ENCODE measurements around the gene SPOCK2.

Gene SPOCK2

DNA sequence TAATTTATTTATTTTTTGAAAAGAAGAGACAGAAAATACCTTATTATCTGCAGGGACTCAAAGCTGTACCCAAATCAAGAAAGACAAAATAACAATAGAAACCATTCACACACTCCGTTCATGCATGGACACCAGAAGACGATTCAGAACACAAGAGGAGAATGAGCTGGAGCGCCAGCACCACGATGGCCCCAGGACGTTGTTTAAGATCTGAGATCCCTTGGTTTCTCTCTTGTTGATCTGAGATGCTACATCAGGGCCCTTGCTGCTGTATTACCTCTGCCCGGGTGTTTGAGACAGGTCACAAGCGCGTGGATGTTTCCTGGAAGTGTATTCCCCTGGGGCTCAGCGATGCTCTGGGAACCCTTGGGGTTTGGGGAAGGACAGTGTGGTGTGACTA, 77.3 kb downstream of the SPOCK2 start:
- no peak for DNase-seq (ENCODE audit: low spot score)
- TF ChIP-seq, protein P1, sequence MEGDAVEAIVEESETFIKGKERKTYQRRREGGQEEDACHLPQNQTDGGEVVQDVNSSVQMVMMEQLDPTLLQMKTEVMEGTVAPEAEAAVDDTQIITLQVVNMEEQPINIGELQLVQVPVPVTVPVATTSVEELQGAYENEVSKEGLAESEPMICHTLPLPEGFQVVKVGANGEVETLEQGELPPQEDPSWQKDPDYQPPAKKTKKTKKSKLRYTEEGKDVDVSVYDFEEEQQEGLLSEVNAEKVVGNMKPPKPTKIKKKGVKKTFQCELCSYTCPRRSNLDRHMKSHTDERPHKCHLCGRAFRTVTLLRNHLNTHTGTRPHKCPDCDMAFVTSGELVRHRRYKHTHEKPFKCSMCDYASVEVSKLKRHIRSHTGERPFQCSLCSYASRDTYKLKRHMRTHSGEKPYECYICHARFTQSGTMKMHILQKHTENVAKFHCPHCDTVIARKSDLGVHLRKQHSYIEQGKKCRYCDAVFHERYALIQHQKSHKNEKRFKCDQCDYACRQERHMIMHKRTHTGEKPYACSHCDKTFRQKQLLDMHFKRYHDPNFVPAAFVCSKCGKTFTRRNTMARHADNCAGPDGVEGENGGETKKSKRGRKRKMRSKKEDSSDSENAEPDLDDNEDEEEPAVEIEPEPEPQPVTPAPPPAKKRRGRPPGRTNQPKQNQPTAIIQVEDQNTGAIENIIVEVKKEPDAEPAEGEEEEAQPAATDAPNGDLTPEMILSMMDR (conservative IDR thresholded peaks at IDR 0.05; ENCODE audit: low read depth), result no peak
- CTCF ChIA-PET, result interaction anchor here (0.7 to 1.2 kb wide), 4 partner anchors 9 to 115 kb away, joined by 4 to 9 read pairs (median 5); no protein-coding TSS in a partner anchor
- POLR2A ChIA-PET (ENCODE audit: low non-redundant PET), result no interaction called here
- H3K27ac ChIP-seq, result peak overlapping the region; percentile 100

DNA sequence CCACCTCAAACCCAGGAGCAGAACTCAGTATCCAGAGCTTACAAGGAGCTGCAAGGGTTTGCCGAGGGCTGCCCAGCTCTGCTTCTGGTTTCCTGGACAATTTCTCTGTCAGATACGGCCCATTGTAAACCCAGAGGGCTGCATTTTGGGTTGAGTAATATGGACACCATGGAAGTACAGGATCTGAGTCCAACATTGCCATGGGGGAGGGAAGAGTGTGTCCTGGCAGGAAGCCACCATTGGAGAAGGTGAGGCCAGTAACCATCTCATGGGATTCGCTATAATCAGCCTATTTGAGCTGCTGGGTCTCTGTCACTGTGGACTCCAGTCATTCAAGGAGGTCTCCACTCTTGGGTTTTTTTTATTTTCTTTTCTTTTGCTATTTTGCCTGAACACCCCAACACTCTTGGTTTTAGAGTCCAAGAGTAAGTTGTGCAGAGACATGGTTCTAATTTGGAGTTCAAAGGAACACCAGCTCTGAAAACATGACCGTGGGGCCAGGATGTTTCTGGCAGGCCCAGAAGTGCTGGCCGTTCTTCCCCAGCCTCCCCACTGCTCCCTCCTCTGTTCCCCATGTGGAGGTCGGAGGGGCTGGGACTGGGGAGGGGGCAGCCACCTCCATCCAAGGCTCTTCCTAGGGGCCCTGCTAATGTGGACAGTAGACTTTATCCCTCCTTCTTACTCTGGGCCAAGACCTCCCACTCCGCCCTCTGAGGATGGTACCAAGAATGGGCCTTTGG, 77.9 kb downstream of the SPOCK2 start:
- CTCF ChIA-PET, result interaction anchor here (0.6 to 1.2 kb wide), 7 partner anchors 8 to 114 kb away, joined by 3 to 9 read pairs (median 5); no protein-coding TSS in a partner anchor
- no peak for DNase-seq (ENCODE audit: low spot score)
- TF ChIP-seq, protein P1 (conservative IDR thresholded peaks at IDR 0.05; ENCODE audit: low read depth), result no peak
- POLR2A ChIA-PET (ENCODE audit: low non-redundant PET), result no interaction called here
- H3K27ac ChIP-seq, result peak overlapping the region; percentile 100

GRCh38 chr10:72009425-72010081, 78.8 kb downstream of the SPOCK2 start:
- CTCF ChIA-PET, result interaction anchor here (0.8 to 1.8 kb wide), 5 partner anchors 10 to 113 kb away, joined by 4 to 12 read pairs (median 7); no protein-coding TSS in a partner anchor
- DNase-seq (ENCODE audit: low spot score), result peak; percentile 93

GRCh38 chr10:72009051-72009424, 79.3 kb downstream of the SPOCK2 start:
- ChIA-PET POLR2A (ENCODE audit: low non-redundant PET) (no interaction called here), CTCF (interaction anchor here (1.8 kb wide), 1 partner anchor 40 kb away, joined by 12 read pairs; no protein-coding TSS in a partner anchor)
- TF ChIP-seq, protein P1 (conservative IDR thresholded peaks at IDR 0.05; ENCODE audit: low read depth), result no peak
- peak overlapping the region; percentile 100 for H3K27ac ChIP-seq
- DNase-seq (ENCODE audit: low spot score), result peak; percentile 83

More at GRCh38 chr10:72009425-72010081, 78.8 kb downstream of the SPOCK2 start:
- H3K27ac ChIP-seq, result peak overlapping the region; percentile 100
- TF ChIP-seq, protein P1 (conservative IDR thresholded peaks at IDR 0.05; ENCODE audit: low read depth), result no peak
- POLR2A ChIA-PET (ENCODE audit: low non-redundant PET), result no interaction called here

Data from RWPE1 (cell line).